Thyroid gland (tissue), 4 donors: ENCODE measurements around the gene AK1.

Experiments used
- CTCF ChIP-seq, 6 experiments: fragments of 200-600 bp in 3 of 6; fragments of 450-650 bp in 3 of 6; sonication (generic) in 3 of 6; IDR thresholded peaks; one replicate each; pipeline ENCODE4 v1.5.1; 2016 to 2019; ENCODE audit warnings: antibody characterized with exemption in 6 of 6, mild to moderate bottlenecking in 2 of 6, inconsistent platforms in 1 of 6, moderate library complexity in 1 of 6
- POLR2A ChIP-seq, 2 donors: fragments of 450-650 bp; IDR thresholded peaks; one replicate each; pipeline ENCODE4 v1.6.1; 2017; ENCODE audit warnings: antibody characterized with exemption in 2 of 2, mild to moderate bottlenecking in 2 of 2, moderate library complexity in 1 of 2

DNA sequence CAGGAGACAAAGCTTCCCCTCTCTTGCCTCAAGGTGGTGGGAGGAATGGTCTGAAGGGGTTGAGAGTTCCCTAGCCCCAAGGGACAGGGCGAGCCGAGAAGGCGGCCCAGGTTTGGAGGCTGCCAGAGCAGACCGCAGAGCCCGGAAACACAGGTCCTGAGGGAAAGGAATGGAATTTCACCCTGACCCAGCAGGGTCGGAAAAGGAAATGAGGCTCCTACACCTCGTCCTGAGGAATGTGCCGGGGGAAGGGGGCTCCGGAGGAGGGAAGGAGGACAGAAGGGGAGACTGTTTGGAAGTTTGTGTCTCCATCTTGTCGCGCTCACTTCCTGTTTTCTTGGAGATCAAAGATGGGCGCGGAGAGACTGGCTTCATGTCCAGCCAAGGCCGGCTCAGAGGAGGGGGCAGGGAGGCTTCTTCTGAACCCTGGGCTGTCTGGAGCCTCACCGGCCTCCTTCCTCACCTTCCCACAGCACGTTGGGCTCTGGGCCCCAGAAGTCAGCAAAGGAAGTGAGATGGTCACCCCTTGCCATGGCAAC lies 32.6 kb downstream of the AK1 start:
- TF ChIP-seq POLR2A (IDR thresholded peaks at IDR 0.05) (no peak), CTCF (IDR thresholded peaks at IDR 0.05) (no peak)
